Transverse colon (tissue), 4 donors: ENCODE data around the gene BEX5.
"Not testable (repeated sequence)": the region's sequence is repeated elsewhere in the genome, so short reads cannot be mapped to it uniquely, and the experiment has no call there.

Experiments
- CTCF ChIP-seq, 5 experiments: fragments of 200-600 bp in 3 of 5; fragments of 450-650 bp in 2 of 5; sonication (generic) in 3 of 5; IDR thresholded peaks; 1 replicate in 2 of 5; 2 replicates in 3 of 5; pipeline ENCODE4 v1.5.1; 2016 to 2017; ENCODE audit warnings: antibody characterized with exemption in 5 of 5, inconsistent platforms in 3 of 5, mild to moderate bottlenecking in 2 of 5, moderate library complexity in 1 of 5
- POLR2AphosphoS5 ChIP-seq, 3 donors: sonication (generic); formaldehyde crosslinking; IDR thresholded peaks; one replicate each; pipeline ENCODE4 v1.6.1; 2016; ENCODE audit warnings: antibody characterized with exemption in 3 of 3

DNA sequence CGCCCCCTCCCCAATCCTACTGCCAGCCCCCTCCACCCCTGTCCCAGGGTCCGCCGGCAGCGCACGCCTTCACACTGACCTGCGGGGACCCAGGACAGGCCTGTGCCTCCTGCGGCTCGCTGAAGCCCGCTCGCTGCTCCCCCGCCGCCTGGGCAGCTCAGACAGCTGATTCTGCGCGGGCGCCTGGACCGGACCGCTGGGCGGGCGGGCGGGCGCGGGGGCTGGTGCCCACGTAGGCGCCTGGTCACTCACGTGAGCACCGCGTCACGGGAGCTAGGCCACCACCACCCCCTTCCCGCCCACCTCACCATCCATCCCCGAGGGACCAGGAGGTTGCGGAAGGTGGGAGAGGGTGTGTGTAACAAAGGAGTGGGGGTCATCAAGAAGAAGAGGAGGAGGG, 13.5 kb downstream of the BEX5 start, which contains the start of gene TCEAL6:
- not testable (repeated sequence) for TF ChIP-seq CTCF, POLR2AphosphoS5 (IDR thresholded peaks at IDR 0.05)
